Activated T-helper 1 cell treated with anti-CD3 and anti-CD28 coated beads, Interleukin-12 subunit alpha, Interleukin-12 subunit beta, Interleukin-2, Interleukin-4 antibody, amounts not matched to agents 30 ng/mL and 10 ng/mL and 1 ng/mL, durations not matched to agents 14 hours and 24 hours and 36 hours (primary cell): Measurements from ENCODE around the gene CDC20. TPM values are rescaled to one million over a fixed set of nuclear protein-coding genes. Genes with fewer than 3 reads are reported as not detected.

Source experiments
- DNase-seq: peaks from one replicate; pipeline ENCODE4 v3.0.0; 2021; ENCODE audit warnings: low spot score
- H3K27ac Mint-ChIP-seq: one replicate; pipeline ENCODE4 v1.8.0; 2021; ENCODE audit warnings: mild to moderate bottlenecking, mixed read lengths
- H3K27me3 Mint-ChIP-seq: one replicate; pipeline ENCODE4 v1.8.0; 2022; ENCODE audit warnings: mild to moderate bottlenecking, moderate library complexity, mixed read lengths; ENCODE audit not compliant: insufficient read depth
- H3K36me3 Mint-ChIP-seq: one replicate; pipeline ENCODE4 v1.8.0; 2021; ENCODE audit warnings: low read depth, mixed read lengths
- H3K4me1 Mint-ChIP-seq: one replicate; pipeline ENCODE4 v1.8.0; 2021; ENCODE audit warnings: low read depth, mixed read lengths
- H3K4me3 Mint-ChIP-seq: one replicate; pipeline ENCODE4 v1.8.0; 2021; ENCODE audit warnings: mild to moderate bottlenecking, moderate library complexity, mixed read lengths
- H3K9me3 Mint-ChIP-seq: one replicate; pipeline ENCODE4 v1.8.0; 2021; ENCODE audit warnings: mixed read lengths
- intact Hi-C: fragments of 100-400 bp; cut with micrococcal nuclease; formaldehyde crosslinking; loops from one replicate; pipeline ENCODE4 v1.15.1; 2024
- total RNA-seq: library from RNA; stranded (reverse); gene quantifications from 2 replicates; pipeline ENCODE4 v1.2.3, GENCODE V29; 2022

CDC20 gene
- 82.9 and 91.8 TPM in 2 replicates for total RNA-seq

DNA sequence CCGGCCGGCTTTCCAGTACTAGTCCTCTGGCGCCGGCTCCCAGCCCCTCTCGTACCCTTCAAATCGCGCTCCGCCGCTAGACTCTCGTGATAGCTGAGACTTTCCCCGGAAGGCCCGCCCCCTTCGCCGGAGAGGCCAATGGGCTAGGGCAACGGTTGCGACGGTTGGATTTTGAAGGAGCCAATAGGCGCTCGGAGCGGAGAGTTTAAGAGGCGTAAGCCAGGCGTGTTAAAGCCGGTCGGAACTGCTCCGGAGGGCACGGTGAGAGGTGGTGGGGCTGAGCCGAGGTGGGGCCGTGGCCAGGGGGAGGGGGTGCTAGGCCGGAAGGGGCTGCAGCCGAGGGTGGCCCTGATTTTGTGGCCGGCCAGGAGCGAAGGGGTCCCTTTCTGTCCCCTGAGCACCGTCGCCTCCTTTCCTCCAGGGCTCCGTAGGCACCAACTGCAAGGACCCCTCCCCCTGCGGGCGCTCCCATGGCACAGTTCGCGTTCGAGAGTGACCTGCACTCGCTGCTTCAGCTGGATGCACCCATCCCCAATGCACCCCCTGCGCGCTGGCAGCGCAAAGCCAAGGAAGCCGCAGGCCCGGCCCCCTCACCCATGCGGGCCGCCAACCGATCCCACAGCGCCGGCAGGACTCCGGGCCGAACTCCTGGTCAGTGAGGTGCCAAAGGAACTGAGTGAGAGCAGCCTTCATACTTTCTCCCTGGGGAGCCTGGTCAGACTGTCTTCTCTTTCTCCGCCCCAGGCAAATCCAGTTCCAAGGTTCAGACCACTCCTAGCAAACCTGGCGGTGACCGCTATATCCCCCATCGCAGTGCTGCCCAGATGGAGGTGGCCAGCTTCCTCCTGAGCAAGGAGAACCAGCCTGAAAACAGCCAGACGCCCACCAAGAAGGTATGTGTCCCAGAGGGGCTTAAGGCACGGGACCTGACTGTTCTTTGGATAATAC is at the start of gene CDC20:
CDC20 (plus strand) TSS at position 236 of the 948 bp plus-strand sequence; CDS start at position 471, 235 bp downstream.
- peak within 1 kb of the TSS; percentile 92 for H3K27ac Mint-ChIP-seq
- peak within 1 kb of the TSS; percentile 96 for H3K4me3 Mint-ChIP-seq
- intact Hi-C loops: loop anchor here (1.0 to 2.0 kb wide), 12 partner anchors 9 to 592 kb away; partner anchors contain the start of genes C1orf50, CFAP57, EBNA1BP2 and ELOVL1
- peaks cover 50% of the 10 kb centered on the region for H3K4me1 Mint-ChIP-seq
- peak; percentile 99 for DNase-seq
- no peaks in the 10 kb centered on the region for H3K9me3 Mint-ChIP-seq
- H3K36me3 Mint-ChIP-seq: peaks cover 54% of the 10 kb centered on the region
- no peaks in the 10 kb centered on the region for H3K27me3 Mint-ChIP-seq

DNA sequence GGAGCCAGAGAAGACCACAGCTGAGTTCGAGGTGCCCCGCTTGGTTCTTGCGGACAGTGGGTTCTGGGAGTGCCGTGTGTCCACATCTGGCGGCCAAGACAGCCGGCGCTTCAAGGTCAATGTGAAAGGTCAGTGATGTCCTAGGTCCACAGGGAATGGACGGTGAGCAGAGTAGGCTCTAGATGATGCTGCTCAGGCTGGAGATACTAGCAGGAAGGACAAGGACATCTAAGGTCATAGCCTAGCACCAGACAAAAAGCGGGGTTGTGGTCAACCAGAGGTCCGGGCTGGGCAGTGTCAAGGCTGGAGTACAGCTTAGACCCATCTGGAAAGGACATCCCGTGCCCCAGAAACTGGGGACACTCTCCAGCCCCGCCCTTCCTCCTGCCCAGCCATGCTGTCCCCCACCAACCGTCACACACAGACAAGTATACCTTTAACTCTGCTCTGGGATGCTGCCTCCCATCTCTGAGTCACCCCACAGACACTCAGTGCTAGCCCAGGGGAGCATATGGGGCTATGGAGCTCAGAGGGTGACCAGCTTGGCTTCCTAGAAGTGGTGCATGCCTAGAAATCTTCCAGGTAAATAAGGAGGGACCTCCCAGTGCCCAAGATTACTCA is 49.3 kb upstream of the CDC20 start:
- peaks cover 7% of the 10 kb centered on the region for H3K27me3 Mint-ChIP-seq
- intact Hi-C loops: no loop called here
- H3K9me3 Mint-ChIP-seq: no peaks in the 10 kb centered on the region
- DNase-seq: no peak
- H3K4me1 Mint-ChIP-seq: no peaks in the 10 kb centered on the region
- H3K36me3 Mint-ChIP-seq: no peaks in the 10 kb centered on the region
- H3K27ac Mint-ChIP-seq: no peak overlapping the region
- no peak overlapping the region for H3K4me3 Mint-ChIP-seq

DNA sequence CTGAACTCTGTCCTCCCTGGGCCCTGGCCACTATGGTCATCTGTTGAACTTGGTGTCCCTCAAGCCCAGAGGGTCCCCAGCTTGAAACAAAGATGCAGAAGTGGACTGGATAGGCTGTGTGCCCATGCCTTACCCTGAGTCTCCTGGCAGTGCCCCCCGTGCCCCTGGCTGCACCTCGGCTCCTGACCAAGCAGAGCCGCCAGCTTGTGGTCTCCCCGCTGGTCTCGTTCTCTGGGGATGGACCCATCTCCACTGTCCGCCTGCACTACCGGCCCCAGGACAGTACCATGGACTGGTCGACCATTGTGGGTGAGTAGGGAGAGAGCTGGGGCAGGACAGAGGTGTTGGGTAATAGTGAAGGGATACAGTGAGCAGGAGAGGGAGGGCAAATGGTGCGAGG is 47.3 kb upstream of the CDC20 start:
- no peak overlapping the region for H3K4me3 Mint-ChIP-seq
- intact Hi-C loops: no loop called here

DNA sequence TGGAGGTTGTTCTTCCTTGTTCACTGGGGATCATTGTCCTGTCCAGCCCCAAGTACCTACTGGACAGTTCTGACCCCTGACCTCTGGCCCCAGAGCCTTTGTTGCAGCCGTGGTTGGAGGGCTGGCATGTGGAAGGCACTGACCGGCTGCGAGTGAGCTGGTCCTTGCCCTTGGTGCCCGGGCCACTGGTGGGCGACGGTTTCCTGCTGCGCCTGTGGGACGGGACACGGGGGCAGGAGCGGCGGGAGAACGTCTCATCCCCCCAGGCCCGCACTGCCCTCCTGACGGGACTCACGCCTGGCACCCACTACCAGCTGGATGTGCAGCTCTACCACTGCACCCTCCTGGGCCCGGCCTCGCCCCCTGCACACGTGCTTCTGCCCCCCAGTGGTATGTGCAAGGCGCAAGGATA is 46.6 kb upstream of the CDC20 start:
- peaks cover 7% of the 10 kb centered on the region for H3K27me3 Mint-ChIP-seq
- no peaks in the 10 kb centered on the region for H3K4me1 Mint-ChIP-seq
- H3K27ac Mint-ChIP-seq: no peak overlapping the region
- H3K36me3 Mint-ChIP-seq: no peaks in the 10 kb centered on the region
- no peak overlapping the region for H3K4me3 Mint-ChIP-seq
- no peak for DNase-seq
- intact Hi-C loops: no loop called here
- no peaks in the 10 kb centered on the region for H3K9me3 Mint-ChIP-seq

More for the DNA sequence above, 47.3 kb upstream of the CDC20 start:
- no peak overlapping the region for H3K27ac Mint-ChIP-seq
- no peaks in the 10 kb centered on the region for H3K4me1 Mint-ChIP-seq
- no peaks in the 10 kb centered on the region for H3K9me3 Mint-ChIP-seq
- no peaks in the 10 kb centered on the region for H3K36me3 Mint-ChIP-seq
- no peak for DNase-seq
- peaks cover 7% of the 10 kb centered on the region for H3K27me3 Mint-ChIP-seq

DNA sequence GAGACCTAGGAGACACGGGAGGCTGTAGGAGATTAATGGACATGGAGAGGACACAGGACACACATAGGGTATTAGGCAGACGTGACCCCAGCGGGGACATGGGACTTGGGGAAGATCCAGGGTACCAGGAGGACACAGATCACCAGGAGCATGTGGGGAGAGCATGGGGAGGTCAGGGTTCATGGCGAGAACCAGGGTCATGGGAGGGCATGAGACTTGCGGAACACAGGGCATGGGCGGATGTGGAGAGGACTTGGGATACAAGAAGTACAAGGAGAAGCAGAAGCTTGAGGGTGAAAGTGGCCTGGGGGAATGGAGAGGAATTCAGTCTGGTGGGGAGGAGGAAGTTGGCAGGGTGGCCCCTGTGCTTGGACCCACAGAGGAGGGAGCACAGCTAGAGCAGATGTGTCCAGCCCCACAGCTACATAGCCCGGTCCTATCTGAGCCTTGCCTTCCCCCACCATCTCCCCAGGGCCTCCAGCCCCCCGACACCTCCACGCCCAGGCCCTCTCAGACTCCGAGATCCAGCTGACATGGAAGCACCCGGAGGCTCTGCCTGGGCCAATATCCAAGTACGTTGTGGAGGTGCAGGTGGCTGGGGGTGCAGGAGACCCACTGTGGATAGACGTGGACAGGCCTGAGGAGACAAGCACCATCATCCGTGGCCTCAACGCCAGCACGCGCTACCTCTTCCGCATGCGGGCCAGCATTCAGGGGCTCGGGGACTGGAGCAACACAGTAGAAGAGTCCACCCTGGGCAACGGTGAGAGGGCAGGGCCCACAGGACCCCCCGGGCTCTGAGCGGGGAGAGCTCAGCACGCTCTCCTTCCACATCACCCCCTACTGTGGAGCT is 45.9 kb upstream of the CDC20 start:
- no peaks in the 10 kb centered on the region for H3K9me3 Mint-ChIP-seq
- intact Hi-C loops: no loop called here
- no peak overlapping the region for H3K4me3 Mint-ChIP-seq

DNA sequence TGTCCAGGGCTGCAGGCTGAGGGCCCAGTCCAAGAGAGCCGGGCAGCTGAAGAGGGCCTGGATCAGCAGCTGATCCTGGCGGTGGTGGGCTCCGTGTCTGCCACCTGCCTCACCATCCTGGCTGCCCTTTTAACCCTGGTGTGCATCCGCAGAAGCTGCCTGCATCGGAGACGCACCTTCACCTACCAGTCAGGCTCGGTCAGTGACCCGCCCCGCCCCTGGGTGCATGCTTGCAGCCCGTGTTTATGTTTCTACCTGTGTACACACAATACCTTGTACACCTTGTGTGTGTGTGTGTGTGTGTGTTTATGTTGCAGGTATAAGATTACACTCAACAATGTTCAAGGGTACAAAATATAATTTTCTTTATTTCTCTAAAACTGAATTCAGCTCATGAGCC is 45.0 kb upstream of the CDC20 start:
- no peaks in the 10 kb centered on the region for H3K36me3 Mint-ChIP-seq
- H3K4me1 Mint-ChIP-seq: peaks cover 7% of the 10 kb centered on the region
- no peaks in the 10 kb centered on the region for H3K9me3 Mint-ChIP-seq
- intact Hi-C loops: no loop called here
- no peak overlapping the region for H3K4me3 Mint-ChIP-seq
- H3K27me3 Mint-ChIP-seq: peaks cover 3% of the 10 kb centered on the region
- DNase-seq: no peak
- no peak overlapping the region for H3K27ac Mint-ChIP-seq

More for the DNA sequence above, 45.9 kb upstream of the CDC20 start:
- Mint-ChIP-seq H3K27ac (no peak overlapping the region), H3K4me1 (peaks cover 2% of the 10 kb centered on the region), H3K27me3 (peaks cover 3% of the 10 kb centered on the region), H3K36me3 (no peaks in the 10 kb centered on the region)
- no peak for DNase-seq

DNA sequence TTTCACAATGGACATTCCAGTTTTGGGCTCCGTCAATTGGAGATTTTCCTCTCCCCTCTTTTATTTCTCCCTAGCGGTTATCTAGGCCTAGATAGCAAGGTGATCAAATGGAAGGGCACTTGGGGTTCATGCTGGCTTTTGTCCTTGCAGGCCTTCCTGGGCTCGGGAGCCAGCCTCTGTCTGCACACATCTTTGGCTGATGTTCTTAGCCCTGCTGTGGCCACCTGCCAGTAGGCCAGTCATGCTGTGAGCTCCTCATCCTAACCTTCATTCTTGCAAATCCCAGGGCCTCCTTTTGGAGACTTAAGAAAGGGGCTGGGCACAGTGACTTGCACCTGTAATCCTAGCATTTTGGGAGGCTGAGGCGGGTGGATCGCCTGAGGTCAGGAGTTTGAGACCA is 44.5 kb upstream of the CDC20 start:
- Mint-ChIP-seq H3K4me3 (no peak overlapping the region), H3K27ac (no peak overlapping the region), H3K4me1 (peaks cover 7% of the 10 kb centered on the region), H3K9me3 (no peaks in the 10 kb centered on the region), H3K36me3 (no peaks in the 10 kb centered on the region), H3K27me3 (peaks cover 3% of the 10 kb centered on the region)
- DNase-seq: no peak
- intact Hi-C loops: no loop called here

DNA sequence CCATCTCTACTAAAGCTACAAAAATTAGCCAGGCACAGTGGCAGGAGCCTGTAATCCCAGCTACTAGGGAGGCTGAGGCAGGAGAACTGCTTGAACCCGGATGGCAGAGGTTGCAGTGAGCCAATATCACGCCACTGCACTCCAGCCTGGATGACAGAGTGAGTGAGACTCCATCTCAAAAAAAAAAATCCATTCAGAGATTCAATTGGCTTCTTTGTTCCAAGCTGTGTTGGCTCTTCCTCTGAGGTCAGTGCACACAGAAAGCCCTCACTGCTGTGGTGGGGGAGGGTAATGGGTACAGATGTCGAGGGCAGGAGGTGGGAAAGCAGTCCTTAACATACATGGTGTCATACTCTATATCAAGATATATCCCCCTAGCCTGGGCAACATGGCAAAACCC is 43.3 kb upstream of the CDC20 start:
- Mint-ChIP-seq H3K4me3 (no peak overlapping the region), H3K36me3 (no peaks in the 10 kb centered on the region), H3K27ac (no peak overlapping the region), H3K4me1 (peaks cover 7% of the 10 kb centered on the region), H3K9me3 (no peaks in the 10 kb centered on the region), H3K27me3 (peaks cover 2% of the 10 kb centered on the region)
- DNase-seq: no peak
- intact Hi-C loops: no loop called here

DNA sequence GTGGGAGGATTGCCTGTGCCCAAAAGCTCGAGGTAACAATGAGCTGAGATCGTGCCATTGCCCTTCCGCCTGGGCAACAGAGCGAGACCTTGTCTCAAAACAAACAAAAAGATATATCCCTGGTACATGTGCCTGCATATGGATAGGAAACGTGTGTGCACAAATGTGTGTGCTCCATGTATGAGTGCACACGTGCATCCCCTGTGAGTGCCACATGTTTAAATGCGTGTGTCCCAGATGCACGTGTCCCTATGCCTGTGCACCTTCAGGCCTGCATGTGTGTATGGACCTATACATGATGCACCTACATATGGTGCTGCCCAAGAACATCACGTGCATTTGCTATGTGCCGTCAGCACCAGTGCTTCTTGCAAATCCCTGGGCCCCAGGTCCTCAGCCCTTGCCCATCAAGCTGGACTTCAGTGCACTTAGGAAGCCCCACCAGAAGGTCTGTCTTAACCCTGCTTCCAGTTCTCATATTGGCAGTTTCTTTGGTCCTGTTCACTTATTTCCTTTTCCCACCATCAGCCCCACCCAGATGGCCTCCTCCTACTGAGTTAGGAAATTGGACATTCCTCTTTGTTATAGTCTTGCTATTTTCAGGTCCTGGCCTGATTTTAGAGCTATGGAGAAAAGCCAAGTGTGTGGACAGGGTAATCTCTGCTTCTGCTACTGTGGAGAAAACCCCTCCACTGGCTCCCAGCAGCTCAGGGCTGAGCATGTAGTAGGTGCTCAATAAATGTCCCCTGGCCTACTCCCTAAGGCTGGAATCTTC is 42.6 kb upstream of the CDC20 start:
- intact Hi-C loops: no loop called here
- no peaks in the 10 kb centered on the region for H3K27me3 Mint-ChIP-seq
- no peak overlapping the region for H3K27ac Mint-ChIP-seq
- H3K4me3 Mint-ChIP-seq: no peak overlapping the region
- DNase-seq: no peak
- peaks cover 7% of the 10 kb centered on the region for H3K4me1 Mint-ChIP-seq
- H3K36me3 Mint-ChIP-seq: no peaks in the 10 kb centered on the region
- H3K9me3 Mint-ChIP-seq: no peaks in the 10 kb centered on the region

DNA sequence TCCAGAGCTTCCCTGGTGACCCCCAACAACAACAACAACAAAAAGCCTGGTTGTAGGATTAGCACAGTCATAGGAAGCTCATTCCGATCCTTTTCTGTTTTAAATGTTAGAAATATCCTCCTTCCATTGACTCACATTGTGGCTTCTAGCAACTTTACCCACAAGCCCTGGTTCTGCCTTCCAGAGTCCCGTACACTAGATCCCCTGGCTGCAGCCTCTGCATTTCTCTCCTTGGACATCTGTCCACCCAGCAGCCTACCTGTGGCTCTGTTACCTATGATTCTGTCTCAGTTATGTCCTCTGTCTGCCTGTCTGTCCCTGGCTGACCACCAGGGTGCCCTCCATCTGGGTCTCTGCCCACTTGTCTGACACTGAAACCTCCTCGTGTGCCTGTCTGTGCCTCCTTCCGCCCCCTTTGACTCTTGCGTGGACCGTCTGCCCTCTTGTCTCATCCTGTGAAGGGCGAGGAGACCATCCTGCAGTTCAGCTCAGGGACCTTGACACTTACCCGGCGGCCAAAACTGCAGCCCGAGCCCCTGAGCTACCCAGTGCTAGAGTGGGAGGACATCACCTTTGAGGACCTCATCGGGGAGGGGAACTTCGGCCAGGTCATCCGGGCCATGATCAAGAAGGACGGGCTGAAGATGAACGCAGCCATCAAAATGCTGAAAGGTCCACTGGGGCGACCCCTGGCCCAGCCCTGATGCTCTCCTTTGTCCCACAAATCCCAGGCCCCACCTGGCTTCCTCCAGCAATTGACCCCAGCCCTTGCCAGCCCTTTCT is 41.9 kb upstream of the CDC20 start:
- Mint-ChIP-seq H3K27me3 (no peaks in the 10 kb centered on the region), H3K4me1 (peaks cover 7% of the 10 kb centered on the region), H3K36me3 (no peaks in the 10 kb centered on the region), H3K27ac (no peak overlapping the region), H3K9me3 (no peaks in the 10 kb centered on the region), H3K4me3 (no peak overlapping the region)
- DNase-seq: no peak
- intact Hi-C loops: no loop called here

DNA sequence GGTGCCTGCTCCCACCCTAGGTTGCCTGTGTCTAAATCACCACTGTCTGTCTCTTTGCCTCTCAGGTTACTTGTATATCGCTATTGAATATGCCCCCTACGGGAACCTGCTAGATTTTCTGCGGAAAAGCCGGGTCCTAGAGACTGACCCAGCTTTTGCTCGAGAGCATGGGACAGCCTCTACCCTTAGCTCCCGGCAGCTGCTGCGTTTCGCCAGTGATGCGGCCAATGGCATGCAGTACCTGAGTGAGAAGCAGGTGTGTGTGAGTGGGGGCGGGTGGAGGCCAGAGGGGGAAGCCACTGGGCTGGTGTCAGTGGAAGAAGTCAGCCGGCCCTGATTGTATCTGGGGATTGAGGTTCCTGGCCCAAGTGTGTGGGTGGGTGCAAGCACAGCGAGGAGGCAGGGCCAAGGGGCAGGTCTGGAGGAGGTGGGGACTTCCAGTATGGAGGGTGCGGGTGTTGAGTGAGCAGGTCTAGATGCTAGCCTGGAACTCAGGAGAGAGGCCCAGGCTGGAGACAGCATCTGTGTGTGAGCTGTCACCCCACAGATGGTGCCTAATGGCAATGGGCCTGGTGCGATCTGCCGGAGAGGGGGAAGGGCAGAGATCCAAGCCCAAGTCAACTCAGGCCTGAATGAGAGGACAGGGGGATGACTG is 40.8 kb upstream of the CDC20 start:
- Mint-ChIP-seq H3K27me3 (no peaks in the 10 kb centered on the region), H3K27ac (peak overlapping the region; percentile 40), H3K36me3 (no peaks in the 10 kb centered on the region), H3K4me1 (peaks cover 7% of the 10 kb centered on the region), H3K9me3 (no peaks in the 10 kb centered on the region), H3K4me3 (no peak overlapping the region)
- no peak for DNase-seq
- intact Hi-C loops: no loop called here
